Skin of body (tissue), 3 donors: ENCODE measurements around the gene ZNF786. TPM values are rescaled to one million over a fixed set of nuclear protein-coding genes. Genes with fewer than 3 reads are reported as not detected.
A peak's percentile ranks its signal among the peaks of the same experiment; 100 is the strongest.
"Not testable (repeated sequence)": the region's sequence is repeated elsewhere in the genome, so short reads cannot be mapped to it uniquely, and the experiment has no call there.

Source experiments
- DNase-seq: peaks from one replicate; lab custom pipeline; 2025; lab: John Stamatoyannopoulos, UW
- small RNA-seq: library from RNA; depleted of rRNA; stranded (forward); fragments of <200 nt; gene quantifications from one replicate; pipeline ENCODE3, GENCODE V24; 2014; ENCODE audit warnings: low replicate concordance
- total RNA-seq: library from RNA; depleted of rRNA; stranded (reverse); fragments of >200 nt; gene quantifications from one replicate; pipeline ENCODE4 v1.2.3, GENCODE V29; 2014

Gene ZNF786
- total RNA-seq, 1 donor from 2014 or later: 6.6 TPM

DNA sequence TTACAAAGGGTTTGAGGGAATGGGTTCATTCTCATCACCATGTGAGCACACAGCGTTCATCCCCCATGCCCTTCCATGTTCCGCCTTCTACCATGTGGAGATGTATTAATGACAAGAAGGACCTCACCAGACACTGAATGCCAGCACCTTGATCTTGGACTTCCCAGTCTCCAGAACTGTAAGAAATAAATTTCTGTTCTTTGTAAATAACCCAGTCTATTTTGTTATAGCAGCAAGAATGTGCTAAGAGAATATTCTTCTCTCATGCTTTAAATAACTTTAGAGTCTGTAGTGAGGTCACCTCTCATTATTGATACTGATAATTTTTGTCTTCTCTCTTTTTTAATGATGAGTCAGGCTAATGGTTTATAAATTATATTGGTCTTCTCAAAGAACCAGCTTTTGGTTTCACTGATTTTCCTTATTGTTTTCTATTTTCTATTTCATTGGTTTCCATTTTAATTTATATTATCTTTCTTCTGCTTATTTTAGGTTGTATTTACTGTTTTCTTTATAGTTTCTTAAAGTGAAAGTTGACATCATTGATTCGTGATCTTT is 59.1 kb downstream of the ZNF786 start:
- no peak for DNase-seq

DNA sequence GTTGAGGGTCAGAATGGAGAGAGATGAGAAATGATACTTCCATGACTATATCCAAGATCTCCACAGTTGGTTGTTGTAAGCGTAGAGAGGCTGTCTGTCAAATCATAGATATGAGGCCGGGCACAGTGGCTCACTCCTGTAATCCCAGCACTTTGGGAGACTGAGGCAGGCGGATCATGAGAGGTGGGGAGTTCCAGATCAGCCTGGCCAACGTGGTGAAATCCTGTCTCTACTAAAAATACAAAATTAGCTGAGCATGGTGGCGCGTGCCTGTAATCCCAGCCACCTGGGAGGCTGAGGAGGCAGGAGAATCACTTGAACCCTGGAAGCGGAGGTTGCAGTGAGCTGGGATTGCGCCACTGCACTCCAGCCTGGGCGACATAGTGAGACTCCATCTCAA is 60.1 kb downstream of the ZNF786 start:
- not testable (repeated sequence) for DNase-seq

DNA sequence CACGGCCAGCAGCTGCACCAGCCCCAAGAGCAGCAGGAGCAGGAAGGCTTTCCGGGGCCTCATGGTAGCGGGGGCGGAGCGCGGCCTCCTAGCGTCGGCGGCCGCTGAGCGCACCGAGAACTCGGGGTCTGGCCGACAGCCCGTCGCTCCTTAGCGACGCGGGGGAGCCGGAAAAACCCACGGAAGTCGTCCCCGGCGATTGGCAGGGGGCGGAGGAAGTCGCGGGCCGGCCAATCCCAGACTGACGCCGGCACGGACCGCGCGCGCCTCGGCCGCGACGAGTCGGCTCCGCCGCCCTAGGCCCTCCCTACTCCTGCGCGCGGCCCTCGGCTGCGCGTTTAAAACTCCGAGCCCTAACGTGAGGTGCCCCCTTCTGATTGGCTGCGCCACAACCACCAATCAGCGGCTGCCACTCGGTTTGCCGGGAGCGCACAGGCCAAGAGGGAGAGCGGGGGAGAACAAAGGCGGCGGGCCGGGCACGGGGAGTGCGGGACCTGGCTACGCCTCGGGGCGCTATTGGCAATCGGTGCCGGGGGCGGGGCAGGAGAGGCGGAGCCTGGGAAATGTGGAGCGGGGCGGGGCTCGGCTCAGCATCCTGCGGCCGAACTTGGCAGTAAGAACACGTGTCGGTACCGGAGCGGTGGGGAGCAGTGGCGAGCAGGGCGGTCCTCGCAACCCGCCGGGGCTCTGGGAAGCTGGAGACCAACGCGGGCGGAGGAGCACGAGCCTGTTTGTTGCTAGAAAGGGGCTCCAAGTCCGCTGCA is 62.0 kb downstream of the ZNF786 start, which contains the start of gene PDIA4:
TSS of gene PDIA4 (minus strand) at position 160 of the 764 bp plus-strand sequence. CDS start at position 63, 97 bp downstream.
- DNase-seq: peak; percentile 99

DNA sequence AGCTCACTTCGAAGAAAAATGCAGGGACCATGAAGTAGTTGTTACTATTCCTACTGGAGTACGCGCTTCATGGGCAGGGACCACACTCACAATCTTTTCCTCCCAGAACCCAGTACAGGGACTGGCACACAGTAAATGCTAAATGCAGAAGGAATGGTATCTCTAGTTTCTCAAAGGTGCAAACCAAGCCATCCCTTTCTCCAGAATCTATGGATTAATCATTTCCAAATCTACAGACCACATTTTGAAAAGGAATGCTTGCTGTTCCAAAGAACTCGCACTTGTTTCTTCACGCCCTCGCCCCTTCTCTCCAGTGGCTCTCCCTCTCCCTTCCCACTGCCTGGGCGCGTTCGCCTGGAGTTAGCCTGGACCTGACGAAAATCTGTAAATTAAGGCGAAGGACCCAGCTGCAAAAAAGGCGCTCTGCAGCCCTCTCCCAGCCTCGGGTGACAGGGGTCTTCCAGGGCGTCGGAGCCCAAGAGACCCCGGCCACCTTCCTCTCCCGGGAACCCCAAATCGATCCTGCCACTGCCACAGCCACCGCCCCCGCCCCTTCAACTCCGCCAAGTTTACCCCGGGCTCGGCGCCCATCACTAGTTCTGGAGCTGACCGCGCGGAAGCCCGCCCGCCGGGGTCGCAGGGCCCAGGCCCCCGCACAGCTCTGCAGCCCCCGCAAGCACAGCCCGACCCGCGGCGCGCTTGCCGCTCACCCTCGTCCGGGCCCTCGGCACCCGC is 62.7 kb downstream of the ZNF786 start:
- DNase-seq: peak; percentile 40

DNA sequence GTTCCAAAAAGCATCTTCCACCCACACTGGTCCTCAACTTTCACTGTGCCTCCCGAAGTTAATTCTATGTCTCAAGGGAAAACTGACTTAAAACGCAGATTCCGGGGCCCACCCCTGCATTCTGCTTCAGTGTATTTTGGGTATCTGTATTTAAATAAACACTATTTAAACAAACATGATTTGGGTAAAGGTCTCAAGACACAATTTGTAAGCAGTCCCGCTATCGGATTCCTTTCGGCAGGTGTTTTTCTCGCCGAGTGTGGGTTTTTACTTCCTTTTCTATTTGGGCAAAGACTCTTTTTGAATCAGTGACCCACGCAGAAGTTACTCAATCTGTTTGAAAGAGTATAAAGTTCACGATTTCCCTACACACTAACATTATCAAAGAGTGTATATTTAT is 63.5 kb downstream of the ZNF786 start:
- DNase-seq: no peak

DNA sequence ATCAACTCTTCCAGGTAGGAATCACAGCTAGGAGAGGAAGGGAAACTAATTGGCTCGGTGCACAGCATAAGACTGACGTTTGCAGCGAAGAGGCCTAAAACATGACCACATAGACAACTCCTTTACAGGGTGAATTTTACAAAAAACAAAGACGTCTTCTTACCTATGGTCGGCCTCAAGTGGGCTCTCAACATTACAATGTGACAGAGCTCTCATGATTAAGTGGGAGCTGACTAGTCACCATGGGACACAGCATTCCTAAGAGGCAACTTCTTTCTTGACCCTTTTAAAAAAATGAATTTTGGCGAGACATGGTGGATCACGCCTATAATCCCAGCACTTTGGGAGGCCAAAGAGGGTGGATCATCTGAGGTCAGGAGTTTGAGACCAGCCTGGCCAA is 66.9 kb downstream of the ZNF786 start:
- DNase-seq: no peak

DNA sequence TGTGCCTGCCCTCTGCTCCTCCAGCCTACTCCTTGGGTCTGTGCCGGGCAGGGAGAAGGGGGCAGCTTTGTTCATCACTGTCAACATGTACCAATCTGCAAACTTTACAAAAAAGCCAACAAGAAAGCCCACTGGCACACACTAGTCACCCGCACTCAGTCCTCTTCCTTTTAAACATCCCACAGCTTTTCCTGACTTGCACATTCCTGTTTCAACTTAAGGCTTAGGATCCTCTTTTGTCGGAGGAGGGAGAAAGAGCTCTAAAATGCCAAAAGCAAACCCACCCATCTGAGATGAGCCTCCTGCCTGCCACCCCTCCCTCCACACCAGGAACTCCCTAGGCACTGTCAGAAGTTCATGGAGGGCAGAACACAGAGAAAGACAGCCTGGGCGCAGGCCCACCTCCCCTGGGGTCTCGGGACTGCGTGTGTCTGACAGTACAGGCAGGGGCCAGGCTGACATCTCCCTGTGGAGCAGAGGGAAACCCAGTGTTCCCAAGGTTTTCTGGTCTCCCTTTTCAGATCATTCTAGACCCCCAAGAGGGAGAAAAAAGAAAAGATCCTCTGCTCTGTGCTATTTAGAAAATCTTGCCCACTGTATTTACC is 67.7 kb downstream of the ZNF786 start:
- no peak for DNase-seq

DNA sequence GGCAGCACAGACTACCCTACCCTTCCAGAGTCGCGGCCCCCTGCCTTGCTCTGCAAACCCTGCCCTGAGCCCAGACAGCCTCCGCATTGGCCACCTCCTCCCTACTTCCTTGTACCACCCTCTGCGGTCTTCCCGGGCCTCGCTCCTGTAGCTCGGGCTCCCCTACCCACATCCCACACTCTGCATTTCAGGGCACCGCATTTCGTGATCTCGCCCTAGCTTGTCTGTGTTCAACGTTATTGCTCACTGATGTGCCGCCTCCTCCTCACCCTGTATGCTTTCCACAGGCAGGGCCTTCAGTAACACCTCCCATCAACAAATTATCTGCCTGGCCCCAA is 68.8 kb downstream of the ZNF786 start:
- no peak for DNase-seq

DNA sequence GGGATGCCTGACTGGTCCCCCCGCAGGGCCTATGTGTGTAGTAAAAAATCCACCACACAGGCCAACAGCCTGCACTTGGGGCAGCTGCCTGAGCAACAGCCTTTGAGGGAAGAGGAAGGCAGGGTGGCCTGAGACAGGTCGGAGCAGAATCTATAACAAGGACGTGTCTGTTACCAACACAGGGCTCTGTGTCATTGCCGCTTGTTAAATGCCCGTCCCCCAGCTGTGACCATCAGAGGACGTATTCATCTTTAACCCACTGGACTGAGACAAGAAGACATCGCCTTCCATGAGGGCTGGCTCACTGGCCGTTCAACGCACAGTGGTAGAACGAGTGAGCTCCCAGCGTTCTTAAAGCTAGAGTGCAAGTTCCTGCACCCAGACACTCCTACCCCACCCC is 70.0 kb downstream of the ZNF786 start:
- DNase-seq: no peak

Small RNA genes lying within 50 kb of the gene (small RNA-seq; reads per million reads assigned to genes)
- gene COX6B1P1 (not detected), gene RN7SL521P (0.24 reads per million, percentile 10 among the genes with 10 or more reads in this experiment), gene RNU6-650P (not detected)

Other genes with a start within 250 kb of the ZNF786 start
- gene EZH2, start 206.4 kb downstream of the ZNF786 start, total RNA-seq: 19.2 TPM
- gene PDIA4, start 62.2 kb downstream of the ZNF786 start, total RNA-seq: 72.3 TPM
- gene ZNF425, start 35.6 kb upstream of the ZNF786 start, total RNA-seq: 2.4 TPM
- gene ZNF398, start 56.7 kb upstream of the ZNF786 start, total RNA-seq: 10.8 TPM
- 17.8 TPM for gene ZNF282, start 104.8 kb upstream of the ZNF786 start, total RNA-seq
- 6.6 TPM for gene ZNF212, start 148.9 kb upstream of the ZNF786 start, total RNA-seq
- 10.2 TPM for gene ZNF783, start 171.5 kb upstream of the ZNF786 start, total RNA-seq